ENCODE data around the gene CYB561D1.

DNA sequence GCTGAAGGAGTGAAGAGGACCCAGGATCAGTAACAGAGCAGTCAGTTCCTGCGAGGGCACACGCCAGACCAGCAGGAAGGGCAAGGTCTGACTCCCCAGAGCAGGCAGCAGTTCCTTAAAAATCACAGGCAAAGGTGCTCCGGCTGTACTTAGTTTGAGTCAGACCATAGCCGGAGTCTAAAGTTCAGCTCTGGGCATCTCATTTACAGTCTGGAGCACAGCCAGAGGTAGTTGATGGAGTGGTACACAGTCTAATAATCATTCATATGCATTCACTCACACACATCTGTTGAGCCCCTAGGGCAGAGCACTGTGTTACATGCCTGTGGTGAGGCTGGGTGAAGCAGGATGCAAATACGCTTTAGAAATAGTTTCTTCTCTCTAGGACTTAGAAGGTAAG, 23.0 kb downstream of the CYB561D1 start:
- TF ChIP-seq ZNF8 (CRISPR knock-in tag; IDR thresholded peaks at IDR 0.05) (no peak), RARB (CRISPR knock-in tag; IDR thresholded peaks at IDR 0.05) (no peak), OSR1 (CRISPR knock-in tag; IDR thresholded peaks at IDR 0.05) (no peak), ZC3H10 (CRISPR knock-in tag; IDR thresholded peaks at IDR 0.05) (no peak), ZFP30 (CRISPR knock-in tag; IDR thresholded peaks at IDR 0.05) (no peak), ZNF70 (CRISPR knock-in tag; IDR thresholded peaks at IDR 0.05) (no peak), TOX (CRISPR knock-in tag; IDR thresholded peaks at IDR 0.05; ENCODE audit: borderline replicate concordance) (no peak)
- TF ChIP-seq, protein P1, sequence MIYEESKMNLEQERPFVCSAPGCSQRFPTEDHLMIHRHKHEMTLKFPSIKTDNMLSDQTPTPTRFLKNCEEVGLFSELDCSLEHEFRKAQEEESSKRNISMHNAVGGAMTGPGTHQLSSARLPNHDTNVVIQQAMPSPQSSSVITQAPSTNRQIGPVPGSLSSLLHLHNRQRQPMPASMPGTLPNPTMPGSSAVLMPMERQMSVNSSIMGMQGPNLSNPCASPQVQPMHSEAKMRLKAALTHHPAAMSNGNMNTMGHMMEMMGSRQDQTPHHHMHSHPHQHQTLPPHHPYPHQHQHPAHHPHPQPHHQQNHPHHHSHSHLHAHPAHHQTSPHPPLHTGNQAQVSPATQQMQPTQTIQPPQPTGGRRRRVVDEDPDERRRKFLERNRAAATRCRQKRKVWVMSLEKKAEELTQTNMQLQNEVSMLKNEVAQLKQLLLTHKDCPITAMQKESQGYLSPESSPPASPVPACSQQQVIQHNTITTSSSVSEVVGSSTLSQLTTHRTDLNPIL (CRISPR knock-in tag; IDR thresholded peaks at IDR 0.05; ENCODE audit: low read depth): no peak
- TF ChIP-seq, protein P2, sequence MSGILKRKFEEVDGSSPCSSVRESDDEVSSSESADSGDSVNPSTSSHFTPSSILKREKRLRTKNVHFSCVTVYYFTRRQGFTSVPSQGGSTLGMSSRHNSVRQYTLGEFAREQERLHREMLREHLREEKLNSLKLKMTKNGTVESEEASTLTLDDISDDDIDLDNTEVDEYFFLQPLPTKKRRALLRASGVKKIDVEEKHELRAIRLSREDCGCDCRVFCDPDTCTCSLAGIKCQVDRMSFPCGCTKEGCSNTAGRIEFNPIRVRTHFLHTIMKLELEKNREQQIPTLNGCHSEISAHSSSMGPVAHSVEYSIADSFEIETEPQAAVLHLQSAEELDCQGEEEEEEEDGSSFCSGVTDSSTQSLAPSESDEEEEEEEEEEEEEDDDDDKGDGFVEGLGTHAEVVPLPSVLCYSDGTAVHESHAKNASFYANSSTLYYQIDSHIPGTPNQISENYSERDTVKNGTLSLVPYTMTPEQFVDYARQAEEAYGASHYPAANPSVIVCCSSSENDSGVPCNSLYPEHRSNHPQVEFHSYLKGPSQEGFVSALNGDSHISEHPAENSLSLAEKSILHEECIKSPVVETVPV (CRISPR knock-in tag; IDR thresholded peaks at IDR 0.05): no peak

All from SK-N-SH treated with all-trans-retinoic acid at 6 μM for 48 hours (cell line).